ENCODE data around the gene PDCD6IP. TPM values are rescaled to one million over a fixed set of nuclear protein-coding genes. Genes with fewer than 3 reads are reported as not detected.

The PDCD6IP gene
- total RNA-seq, 2 donors from 2014 or later: 117 to 151 TPM

GRCh38 chr3:33875680-33876079 lies 77.2 kb downstream of the PDCD6IP start:
- no peak for ATAC-seq (ENCODE audit: insufficient number of reproducible peaks, low FRiP score, low read depth)
- H3K9me3 ChIP-seq: no peaks in the 10 kb centered on the region
- DNase-seq (ENCODE audit: low spot score): no peak
- H3K4me1 ChIP-seq (ENCODE audit: control insufficient read depth in 1 of 2, low read depth in 2 of 2): no peaks in the 10 kb centered on the region
- TF ChIP-seq CTCF (IDR thresholded peaks at IDR 0.05): no peak
- H3K27ac ChIP-seq: no peak overlapping the region
- no peaks in the 10 kb centered on the region for H3K27me3 ChIP-seq (replicated peaks; ENCODE audit: insufficient read depth)
- no peak overlapping the region for H3K4me3 ChIP-seq
- no peaks in the 10 kb centered on the region for H3K36me3 ChIP-seq

- Histone ChIP-seq H3K9me3 (no peaks in the 10 kb centered on the region), H3K4me1 (ENCODE audit: control insufficient read depth in 1 of 2, low read depth in 2 of 2) (no peaks in the 10 kb centered on the region), H3K27ac (no peak overlapping the region), H3K27me3 (replicated peaks; ENCODE audit: insufficient read depth) (no peaks in the 10 kb centered on the region), H3K4me3 (no peak overlapping the region), H3K36me3 (no peaks in the 10 kb centered on the region)
- DNase-seq (ENCODE audit: low spot score) (no peak), ATAC-seq (ENCODE audit: insufficient number of reproducible peaks, low FRiP score, low read depth) (no peak)
- no peak for TF ChIP-seq CTCF (IDR thresholded peaks at IDR 0.05)
These were observed 78.8 kb downstream of the PDCD6IP start for GRCh38 chr3:33877187-33877586.

- Histone ChIP-seq H3K27me3 (replicated peaks; ENCODE audit: insufficient read depth) (no peaks in the 10 kb centered on the region), H3K9me3 (no peaks in the 10 kb centered on the region), H3K4me3 (no peak overlapping the region), H3K36me3 (no peaks in the 10 kb centered on the region), H3K27ac (no peak overlapping the region), H3K4me1 (ENCODE audit: control insufficient read depth in 1 of 2, low read depth in 2 of 2) (peaks cover 4 to 10% of the 10 kb centered on the region in 2 donors)
- no peak for DNase-seq (ENCODE audit: low spot score)
- no peak for TF ChIP-seq CTCF (IDR thresholded peaks at IDR 0.05)
- ATAC-seq (ENCODE audit: insufficient number of reproducible peaks, low FRiP score, low read depth): no peak
These were observed 81.1 kb downstream of the PDCD6IP start for GRCh38 chr3:33879540-33879939.

- Histone ChIP-seq H3K36me3 (no peaks in the 10 kb centered on the region), H3K27ac (no peak overlapping the region), H3K27me3 (replicated peaks; ENCODE audit: insufficient read depth) (no peaks in the 10 kb centered on the region), H3K4me3 (no peak overlapping the region), H3K4me1 (ENCODE audit: control insufficient read depth in 1 of 2, low read depth in 2 of 2) (peaks cover 4 to 10% of the 10 kb centered on the region in 2 donors), H3K9me3 (no peaks in the 10 kb centered on the region)
- DNase-seq (ENCODE audit: low spot score): no peak
- ATAC-seq (ENCODE audit: insufficient number of reproducible peaks, low FRiP score, low read depth): no peak
- no peak for TF ChIP-seq CTCF (IDR thresholded peaks at IDR 0.05)
These were observed 83.0 kb downstream of the PDCD6IP start for GRCh38 chr3:33881156-33882064.

- no peaks in the 10 kb centered on the region for H3K27me3 ChIP-seq (replicated peaks; ENCODE audit: insufficient read depth)
- DNase-seq (ENCODE audit: low spot score): no peak
- no peak overlapping the region for H3K4me3 ChIP-seq
- H3K36me3 ChIP-seq: no peaks in the 10 kb centered on the region
- ATAC-seq (ENCODE audit: insufficient number of reproducible peaks, low FRiP score, low read depth): no peak
- H3K27ac ChIP-seq: no peak overlapping the region
- peaks cover 4 to 10% of the 10 kb centered on the region in 2 donors for H3K4me1 ChIP-seq (ENCODE audit: control insufficient read depth in 1 of 2, low read depth in 2 of 2)
- no peak for TF ChIP-seq CTCF (IDR thresholded peaks at IDR 0.05)
- H3K9me3 ChIP-seq: no peaks in the 10 kb centered on the region
These were observed 83.9 kb downstream of the PDCD6IP start for GRCh38 chr3:33882296-33882695.
